NCI-H1436 (cell line): ENCODE measurements around the gene TEX14.

Experiments
- DNase-seq: peaks from one replicate; lab custom pipeline; 2025; lab: John Stamatoyannopoulos, UW

TEX14 gene

DNA sequence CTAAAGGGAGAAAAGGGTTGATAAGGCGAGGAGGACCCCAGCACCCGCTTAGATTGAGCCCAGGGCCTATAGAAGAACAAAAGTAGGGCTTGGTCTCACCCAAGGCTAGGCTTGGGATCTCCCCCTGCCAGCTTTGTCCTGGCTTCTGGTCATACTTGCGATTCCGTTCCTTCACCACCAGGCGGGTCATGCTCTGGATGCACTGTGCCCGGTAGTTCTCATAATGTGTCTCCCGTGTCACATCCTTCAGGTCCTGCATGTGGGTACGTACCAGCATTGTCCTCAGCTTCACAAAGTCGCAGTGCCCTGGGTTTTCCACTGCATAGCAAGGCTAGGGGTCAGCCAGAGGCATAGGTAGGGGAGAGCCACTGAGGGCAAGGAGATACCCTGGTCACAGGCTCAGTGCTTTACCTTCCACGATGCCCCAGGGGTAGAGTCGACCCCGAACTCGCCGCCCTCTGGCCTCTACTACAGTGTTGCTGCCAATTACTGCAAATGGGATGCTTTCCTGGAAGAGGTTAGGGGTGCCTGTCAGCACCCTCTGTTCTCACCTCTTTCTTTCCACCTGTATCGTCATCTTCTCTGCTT is 170.9 kb downstream of the TEX14 start:
- no peak for DNase-seq

DNA sequence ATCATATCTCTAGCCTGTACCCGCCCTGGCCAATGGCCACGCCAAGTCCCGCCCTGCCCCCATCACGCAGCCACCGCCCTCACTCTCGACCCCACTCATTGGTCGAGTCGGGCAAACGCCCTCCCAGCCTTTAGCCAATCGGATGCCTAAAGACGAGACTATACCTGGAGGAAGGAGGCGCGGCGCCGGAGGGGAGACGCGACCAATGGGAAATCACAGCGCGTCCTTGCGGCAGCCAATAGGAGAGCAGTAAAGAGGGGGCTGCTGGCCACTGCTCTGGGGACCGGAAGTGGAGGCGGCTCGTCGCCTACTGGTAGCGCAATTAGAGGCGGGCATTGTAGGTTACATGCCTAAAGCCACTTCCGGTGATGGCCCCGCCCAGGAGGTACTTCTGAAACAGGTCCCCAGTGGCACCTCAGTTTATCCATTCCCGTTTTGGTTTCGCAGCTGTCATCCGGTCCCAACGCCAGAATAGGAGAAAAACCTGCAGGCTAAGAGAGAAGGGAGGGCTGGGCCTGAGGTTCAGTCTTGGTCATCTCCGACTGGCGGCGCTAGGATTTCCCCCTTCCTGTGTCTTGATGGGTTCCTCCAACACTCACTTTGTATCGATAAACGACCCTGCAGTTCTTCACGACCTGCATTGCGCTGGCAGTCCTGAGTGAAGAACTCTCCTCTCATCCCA is 173.8 kb downstream of the TEX14 start:
- DNase-seq: peak; percentile 100

DNA sequence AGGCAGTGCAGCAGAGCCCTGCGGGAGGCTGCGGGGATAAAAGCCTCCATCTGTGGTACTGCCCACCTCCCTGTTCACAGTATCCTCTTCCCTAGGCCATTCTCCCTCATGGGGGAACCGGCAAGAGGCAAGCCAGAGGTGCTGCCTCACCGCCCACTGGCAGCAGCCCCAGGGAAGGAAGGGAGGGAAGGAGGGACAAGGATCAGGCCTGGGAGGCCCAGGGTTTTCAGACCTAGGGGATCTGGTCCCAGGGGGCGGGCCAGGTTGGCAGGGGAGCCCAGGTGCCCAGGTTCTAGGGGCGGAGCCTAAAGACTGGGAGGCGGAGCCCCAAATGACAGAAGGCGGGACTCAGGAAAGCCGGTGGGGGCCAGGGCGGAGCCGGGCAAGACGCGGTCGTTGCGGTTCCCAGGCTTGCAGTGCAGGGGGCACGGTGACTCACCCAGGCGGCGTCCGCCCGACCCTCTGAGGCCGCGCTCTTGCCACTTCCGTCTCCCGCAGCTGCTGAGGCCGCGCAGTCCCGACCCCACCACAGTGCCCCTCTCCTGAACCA is 174.4 kb downstream of the TEX14 start:
- peak; percentile 96 for DNase-seq

DNA sequence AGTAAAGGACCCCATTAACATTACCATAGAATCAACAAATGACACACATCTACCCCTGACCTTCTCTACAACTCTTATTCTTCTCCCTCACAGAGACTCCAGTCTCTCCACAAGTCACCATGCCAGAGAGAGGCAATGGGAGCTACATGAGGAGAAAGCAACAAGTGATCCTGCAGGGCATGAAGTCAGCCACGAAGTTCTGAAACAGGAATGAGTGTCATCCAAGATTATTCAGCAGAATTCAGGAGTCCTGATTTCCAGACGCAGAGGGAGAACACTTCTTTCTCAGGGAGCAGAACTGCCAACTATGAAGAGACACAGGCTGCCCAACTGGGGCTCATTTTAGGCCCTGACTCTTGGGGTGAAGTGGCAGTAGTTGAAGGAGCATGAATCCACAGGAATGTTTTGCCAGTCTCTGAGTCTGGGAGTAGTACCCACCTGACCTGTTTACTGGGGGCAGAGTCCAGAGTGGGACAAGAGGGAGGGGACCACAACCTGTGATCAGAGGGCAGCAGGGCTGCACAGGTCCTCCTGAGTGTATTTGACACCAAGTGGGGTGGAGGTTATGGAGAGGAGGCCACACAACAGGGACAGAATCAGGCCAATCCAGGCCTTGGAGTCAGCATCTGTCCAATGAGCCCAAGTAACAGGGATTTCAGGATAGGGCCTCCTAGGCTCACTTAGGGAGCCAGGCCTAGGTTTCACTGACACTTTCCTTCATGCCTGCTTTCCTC is 175.0 kb downstream of the TEX14 start:
- no peak for DNase-seq

DNA sequence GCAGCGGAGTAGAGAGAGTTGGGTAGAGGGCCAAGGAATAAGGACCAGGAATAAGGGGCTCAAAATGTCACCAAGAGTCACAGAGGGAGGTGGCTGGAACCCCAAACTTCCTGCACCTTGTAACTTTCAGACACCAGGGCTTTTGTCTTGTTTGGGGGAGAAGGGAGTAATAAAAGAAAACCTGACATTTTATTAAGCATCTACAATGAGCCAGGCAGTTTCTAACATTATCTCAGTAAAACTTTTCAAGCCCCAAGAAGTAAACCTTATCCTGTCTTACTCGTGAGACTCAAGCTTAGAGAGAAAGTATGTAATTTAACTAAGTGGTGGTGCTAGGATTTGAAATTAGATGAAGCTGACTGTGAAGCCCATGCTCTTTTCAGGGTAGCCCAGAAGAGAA is 176.6 kb downstream of the TEX14 start:
- no peak for DNase-seq

DNA sequence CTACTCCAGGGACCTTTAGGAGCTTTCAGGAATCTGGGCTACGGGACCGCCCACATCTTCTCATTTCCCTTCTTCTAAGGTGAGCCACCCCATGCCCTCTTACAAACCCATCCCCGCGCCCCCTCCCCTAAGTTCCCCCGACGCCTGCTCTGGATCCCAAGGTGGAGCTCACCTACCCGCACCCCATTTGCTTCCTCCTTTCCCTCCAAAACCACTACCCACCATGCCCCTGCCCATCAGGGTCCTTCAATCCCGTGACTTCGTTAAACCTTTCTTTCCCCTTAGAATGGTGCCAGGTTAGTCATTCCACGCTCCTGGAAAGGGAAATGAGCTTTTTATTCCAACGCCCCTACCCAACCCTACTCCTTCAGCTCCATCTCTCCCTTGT is 177.1 kb downstream of the TEX14 start:
- DNase-seq: no peak

DNA sequence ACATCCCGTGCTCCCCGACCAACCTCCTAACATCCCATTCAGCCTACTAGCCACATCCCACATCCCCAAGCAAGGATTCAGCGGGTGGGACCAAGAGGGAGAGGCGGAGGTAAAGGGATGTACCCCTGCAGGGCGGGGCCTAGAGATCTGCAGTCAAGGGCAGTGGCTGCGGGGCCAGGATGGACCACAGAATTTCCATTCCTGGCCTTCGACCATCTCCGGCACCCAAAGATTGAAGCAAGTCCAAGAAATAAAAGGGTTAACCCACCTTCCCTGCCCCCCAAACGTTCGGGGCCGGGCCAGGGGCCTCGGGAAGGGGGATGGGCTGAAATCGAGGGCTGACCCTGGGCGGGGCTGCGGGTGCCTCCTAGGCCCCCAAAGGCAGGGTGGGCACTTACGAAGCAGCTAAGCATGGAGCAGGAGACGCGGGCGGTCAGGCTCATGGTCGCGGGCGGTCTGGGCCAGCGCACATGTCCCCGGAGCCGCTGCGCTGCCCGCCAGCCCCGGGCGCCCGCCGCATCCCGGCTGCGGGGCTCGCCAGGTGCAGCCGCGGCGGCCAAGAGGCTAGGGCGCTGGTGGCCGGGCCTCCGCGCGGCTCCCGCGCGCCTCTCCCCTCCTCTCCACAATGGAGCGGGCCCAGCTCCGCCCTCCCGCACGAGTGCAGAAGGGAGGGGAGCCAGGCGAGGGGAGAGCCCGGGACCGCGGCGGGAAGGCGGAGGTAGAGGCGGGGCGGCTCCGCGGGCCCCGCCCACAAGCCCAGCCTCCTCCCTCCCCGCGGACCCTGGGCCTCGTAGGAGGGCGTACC is 177.7 kb downstream of the TEX14 start, which contains the start of gene MTMR4:
TSS of gene MTMR4 (minus strand) at position 674 of the 805 bp plus-strand sequence. CDS start at position 443, 231 bp downstream.
- peak; percentile 94 for DNase-seq

DNA sequence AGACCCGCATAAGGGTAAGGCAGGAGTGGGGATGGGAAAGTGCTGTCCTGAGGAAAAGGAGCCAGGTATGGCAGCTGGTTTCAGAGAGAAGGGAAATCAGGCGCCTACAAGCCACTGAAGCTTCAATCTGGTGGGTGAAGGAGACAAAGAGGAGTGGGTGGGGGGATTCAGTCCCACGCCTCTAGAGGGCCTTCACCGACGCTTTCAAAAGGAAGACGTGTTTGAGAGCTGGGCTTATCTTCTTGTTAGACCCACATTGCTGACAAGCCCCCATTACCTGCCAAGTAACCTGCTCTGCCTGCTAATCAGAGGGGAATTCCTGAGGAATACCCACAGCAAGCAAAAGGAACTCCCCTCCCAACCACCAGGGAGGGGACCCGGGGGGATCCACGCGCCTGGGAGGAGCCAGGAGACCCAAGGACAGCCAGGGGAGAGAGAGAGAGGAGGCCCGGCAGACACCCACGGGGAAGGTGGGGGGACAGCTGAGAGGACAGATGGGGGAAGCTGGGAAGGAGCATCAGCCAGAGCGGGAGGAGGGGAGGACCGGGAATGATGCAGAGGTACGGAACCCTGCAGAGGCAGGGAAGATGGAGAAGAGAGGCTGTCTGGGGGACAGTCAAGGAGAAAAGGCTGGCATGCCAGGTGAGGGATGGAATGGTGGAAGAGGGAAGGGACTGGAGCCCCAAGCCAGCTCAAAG is 178.4 kb downstream of the TEX14 start:
- DNase-seq: no peak

DNA sequence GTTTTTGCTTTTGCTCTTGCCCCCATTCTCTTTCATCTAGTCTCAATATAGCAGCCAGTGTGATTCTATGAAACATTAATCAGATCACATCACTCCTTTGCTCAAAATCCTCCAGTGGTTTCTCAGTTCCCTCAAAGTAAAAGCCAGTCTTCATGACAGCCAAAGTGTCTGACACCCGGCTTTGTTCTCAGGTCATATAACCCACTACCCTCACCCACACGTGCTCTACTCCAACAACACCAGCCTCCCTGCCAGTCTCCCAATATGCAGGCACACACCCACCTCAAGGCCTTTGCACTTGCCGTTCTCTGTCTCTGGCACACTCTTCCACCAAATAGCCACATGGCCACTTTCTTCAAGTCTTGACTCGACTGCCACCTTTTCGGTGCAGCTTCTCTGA is 181.8 kb downstream of the TEX14 start:
- DNase-seq: no peak

DNA sequence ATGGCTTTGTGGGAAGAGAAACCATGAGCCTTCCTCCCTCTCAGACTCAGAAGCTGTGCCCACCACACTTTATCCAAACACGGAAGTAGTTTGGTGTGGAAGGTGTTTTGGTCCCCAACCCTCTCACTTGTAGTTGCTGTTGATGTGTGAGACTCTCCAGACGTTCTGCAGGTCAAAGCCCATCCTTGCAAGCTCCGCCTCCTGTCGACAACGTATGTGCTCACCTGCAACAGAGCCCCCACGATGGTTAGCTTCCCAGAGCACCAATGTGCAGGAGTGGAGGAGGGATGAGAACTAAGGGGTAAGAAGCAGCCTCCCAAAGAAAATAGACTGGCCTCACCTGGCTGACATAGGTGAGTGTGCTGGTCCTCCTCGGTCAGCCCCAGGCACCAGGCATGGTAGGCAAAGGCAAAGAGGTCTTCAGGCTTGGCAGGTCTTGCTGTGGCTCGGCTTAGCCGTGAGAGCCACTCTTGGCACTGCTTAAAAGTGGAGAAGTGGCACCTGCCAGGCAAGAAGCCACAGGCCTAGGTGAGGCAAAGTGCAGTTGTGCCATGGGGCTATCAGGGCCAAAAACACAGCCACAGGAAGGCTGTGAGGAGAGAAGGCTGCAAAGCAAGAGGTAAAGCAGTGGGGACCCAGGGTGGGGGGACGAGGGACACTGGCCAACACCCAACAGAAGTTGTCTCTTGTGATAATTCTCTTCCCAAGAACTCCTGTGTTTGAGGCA is 183.3 kb downstream of the TEX14 start:
- DNase-seq: no peak

DNA sequence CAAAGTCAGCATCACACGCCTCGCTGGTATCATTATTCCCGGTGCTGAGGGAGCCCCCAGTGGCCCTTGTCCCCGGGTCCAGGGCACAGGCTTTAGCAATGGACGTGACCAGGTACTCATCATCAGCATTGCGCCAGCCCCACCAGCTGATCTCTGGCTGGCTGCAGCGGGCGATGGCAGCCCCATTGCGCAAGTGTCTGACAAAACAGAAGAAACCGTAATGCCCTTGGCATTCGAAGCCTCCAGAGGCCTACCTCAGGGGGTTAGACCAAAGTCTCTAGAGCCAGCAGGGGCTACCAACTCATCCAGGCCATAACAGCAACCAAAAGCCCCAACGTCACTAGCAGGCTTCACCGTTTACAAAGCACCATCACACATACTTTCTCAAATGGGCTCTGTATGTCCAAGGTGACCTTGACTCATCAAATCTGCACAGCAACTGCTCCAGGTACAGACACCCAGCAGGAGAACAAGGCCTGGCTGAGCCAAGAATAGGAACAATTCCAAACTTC is 184.7 kb downstream of the TEX14 start:
- no peak for DNase-seq
